Sigmoid colon (tissue), 4 donors: ENCODE measurements around the gene PLCH2.

Source experiments
- EP300 ChIP-seq, 4 donors: sonication (generic); formaldehyde crosslinking; IDR thresholded peaks; one replicate each; pipeline ENCODE4 v1.6.1; 2017; ENCODE audit warnings: antibody characterized with exemption in 4 of 4
- POLR2AphosphoS5 ChIP-seq, 4 donors: sonication (generic); formaldehyde crosslinking; IDR thresholded peaks; one replicate each; pipeline ENCODE4 v1.6.1; 2017; ENCODE audit warnings: antibody characterized with exemption in 4 of 4
- TF ChIP-seq, protein P1 (sequence below), 4 experiments: fragments of 450-650 bp in 3 of 4; fragments of 200-600 bp in 1 of 4; IDR thresholded peaks; one replicate each; pipeline ENCODE4 v1.5.1; 2016 to 2019; ENCODE audit warnings: antibody characterized with exemption in 4 of 4, mild to moderate bottlenecking in 3 of 4, moderate library complexity in 2 of 4

DNA sequence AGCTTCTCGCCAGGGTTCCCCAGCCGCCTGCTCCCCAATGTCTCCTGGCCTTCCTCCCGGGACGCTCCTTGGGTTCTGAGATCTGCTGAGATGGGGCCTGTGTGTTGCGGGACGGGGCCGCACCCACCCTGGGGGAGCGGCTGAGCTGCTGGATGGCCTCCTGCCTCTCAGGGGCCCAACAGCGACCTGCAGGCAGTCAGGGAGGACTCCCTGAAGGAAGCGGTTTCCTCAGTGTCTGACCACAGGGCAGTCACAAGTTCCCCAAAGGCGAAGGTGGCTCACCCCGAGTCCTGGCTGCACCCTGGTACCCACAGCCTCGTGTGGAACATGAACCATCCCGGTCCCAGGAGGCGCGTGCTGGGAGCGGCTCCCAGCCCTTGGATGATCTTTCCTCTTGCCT, 18.6 kb upstream of the PLCH2 start:
- TF ChIP-seq POLR2AphosphoS5 (IDR thresholded peaks at IDR 0.05) (no peak), EP300 (IDR thresholded peaks at IDR 0.05) (no peak)
- TF ChIP-seq, protein P1, sequence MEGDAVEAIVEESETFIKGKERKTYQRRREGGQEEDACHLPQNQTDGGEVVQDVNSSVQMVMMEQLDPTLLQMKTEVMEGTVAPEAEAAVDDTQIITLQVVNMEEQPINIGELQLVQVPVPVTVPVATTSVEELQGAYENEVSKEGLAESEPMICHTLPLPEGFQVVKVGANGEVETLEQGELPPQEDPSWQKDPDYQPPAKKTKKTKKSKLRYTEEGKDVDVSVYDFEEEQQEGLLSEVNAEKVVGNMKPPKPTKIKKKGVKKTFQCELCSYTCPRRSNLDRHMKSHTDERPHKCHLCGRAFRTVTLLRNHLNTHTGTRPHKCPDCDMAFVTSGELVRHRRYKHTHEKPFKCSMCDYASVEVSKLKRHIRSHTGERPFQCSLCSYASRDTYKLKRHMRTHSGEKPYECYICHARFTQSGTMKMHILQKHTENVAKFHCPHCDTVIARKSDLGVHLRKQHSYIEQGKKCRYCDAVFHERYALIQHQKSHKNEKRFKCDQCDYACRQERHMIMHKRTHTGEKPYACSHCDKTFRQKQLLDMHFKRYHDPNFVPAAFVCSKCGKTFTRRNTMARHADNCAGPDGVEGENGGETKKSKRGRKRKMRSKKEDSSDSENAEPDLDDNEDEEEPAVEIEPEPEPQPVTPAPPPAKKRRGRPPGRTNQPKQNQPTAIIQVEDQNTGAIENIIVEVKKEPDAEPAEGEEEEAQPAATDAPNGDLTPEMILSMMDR (IDR thresholded peaks at IDR 0.05): no peak
